Stomach (tissue), 19 donors: ENCODE data around the gene IDH3B. TPM values are rescaled to one million over a fixed set of nuclear protein-coding genes. Genes with fewer than 3 reads are reported as not detected.

Source experiments
- DNase-seq, 2 donors: peaks; one replicate each; pipeline versions ENCODE4 v3.0.0 to v3.0.0-alpha.2; 2013 to 2019
- H3K27ac ChIP-seq, 5 donors: fragments of 200-600 bp in 4 of 5; sonication (generic) in 4 of 5; one replicate each; pipeline ENCODE4 v1.5.1; 2013 to 2019; ENCODE audit warnings: mild to moderate bottlenecking in 1 of 5, moderate library complexity in 1 of 5
- H3K27me3 ChIP-seq, 3 donors: fragments of 200-600 bp; sonication (generic); one replicate each; pipeline ENCODE4 v1.5.1; 2017 to 2019; ENCODE audit warnings: mixed run types in 1 of 3
- H3K36me3 ChIP-seq, 4 donors: fragments of 200-600 bp; sonication (generic); 1 replicate in 3 of 4; 2 replicates in 1 of 4; pipeline ENCODE4 v1.5.1; 2016 to 2019
- H3K4me1 ChIP-seq, 4 donors: fragments of 200-600 bp; sonication (generic); one replicate each; pipeline ENCODE4 v1.5.1; 2016 to 2019
- H3K4me3 ChIP-seq, 4 donors: fragments of 200-600 bp; sonication (generic) in 3 of 4; one replicate each; pipeline ENCODE4 v1.5.1; 2016 to 2019; ENCODE audit warnings: mild to moderate bottlenecking in 1 of 4
- H3K9me3 ChIP-seq, 4 donors: fragments of 200-600 bp; sonication (generic); one replicate each; pipeline ENCODE4 v1.5.1; 2016 to 2019
- CTCF ChIP-seq, 7 experiments: fragments of 450-650 bp in 4 of 7; fragments of 200-600 bp in 3 of 7; sonication (generic) in 3 of 7; IDR thresholded peaks; one replicate each; pipeline ENCODE4 v1.5.1; 2016 to 2019; ENCODE audit warnings: antibody characterized with exemption in 7 of 7, control low read depth in 2 of 7, mild to moderate bottlenecking in 1 of 7
- EP300 ChIP-seq: sonication (generic); formaldehyde crosslinking; IDR thresholded peaks from one replicate; pipeline ENCODE4 v1.6.1; 2017; ENCODE audit warnings: antibody characterized with exemption
- POLR2A ChIP-seq, 4 donors: fragments of 450-650 bp; IDR thresholded peaks; one replicate each; pipeline ENCODE4 v1.6.1; 2016; ENCODE audit warnings: antibody characterized with exemption in 4 of 4, control low read depth in 2 of 4, mild to moderate bottlenecking in 1 of 4, moderate library complexity in 1 of 4
- POLR2AphosphoS5 ChIP-seq, 3 donors: sonication (generic); formaldehyde crosslinking; IDR thresholded peaks; one replicate each; pipeline ENCODE4 v1.6.1; 2016; ENCODE audit warnings: antibody characterized with exemption in 3 of 3
- WGBS, 5 donors: extraction: QIAGEN DNeasy Blood & Tissue Kit in 3 of 5; methylation state at CpG; one replicate each; pipeline versions ENCODE4 v1.1.5 to v1.1.7; 2013 to 2018; 5-methylcytosine and 5-hydroxymethylcytosine counted together
- intact Hi-C: fragments of 100-400 bp; cut with DNase I; formaldehyde crosslinking; loops from one replicate; pipeline ENCODE4 v1.15.1; 2023; ENCODE audit warnings: low total_unique reads
- long read RNA-seq, 10 donors: transcript quantifications; one replicate each; lab custom pipeline, GENCODE V29; 2026
- polyA plus RNA-seq, 3 donors: library from polyadenylated mRNA; stranded (reverse); fragments of 200-250 nt; gene quantifications; one replicate each; pipeline ENCODE4 v1.2.3, GENCODE V29; 2013
- total RNA-seq, 5 donors: library from RNA; depleted of rRNA; stranded (reverse); fragments of >200 nt; gene quantifications; one replicate each; pipeline versions ENCODE4 v1.1.0 to v1.2.3, GENCODE V29; 2014 to 2016
- donor health status: healthy with polysubstance abuse.
- donor health status: Bipolar disorder and iron deficiency.
- donor health status: healthy.

The IDH3B gene
- total RNA-seq (100 to 1,000 TPM in 2 of 5 donors, 10 to 100 TPM in 2, 1 to 10 TPM in 1; 1.8 to 134 (median 79.9) TPM), polyA plus RNA-seq (10 to 100 TPM; 65.2 to 84.6 (median 82.2) TPM)
- long read RNA-seq, donor 1, transcript IDH3B-201 (12 exons, 1,545 nt) = major isoform, 7 of 10 reads
- long read RNA-seq, donor 1, partial matches to known transcripts = 0 of 10 reads
- long read RNA-seq, donor 1, other reads (novel, unspliced or antisense) = 0 of 10 reads
- long read RNA-seq, donor 2, transcript IDH3B-201 (12 exons, 1,545 nt) = major isoform, 14 of 21 reads
- long read RNA-seq, donor 2, partial matches to known transcripts = 0 of 21 reads
- long read RNA-seq, donor 2, other reads (novel, unspliced or antisense) = 5 of 21 reads
- long read RNA-seq, donor 3, partial matches to known transcripts = 0 of 7 reads
- long read RNA-seq, donor 3, other reads (novel, unspliced or antisense) = 0 of 7 reads
- long read RNA-seq, donor 4, partial matches to known transcripts = 0 of 2 reads
- long read RNA-seq, donor 4, other reads (novel, unspliced or antisense) = 0 of 2 reads
- long read RNA-seq, donor 5, transcript IDH3B-201 (12 exons, 1,545 nt) = major isoform, 7 of 15 reads
- long read RNA-seq, donor 5, partial matches to known transcripts = 5 of 15 reads
- long read RNA-seq, donor 5, other reads (novel, unspliced or antisense) = 0 of 15 reads
- long read RNA-seq, donor 6, transcript IDH3B-201 (12 exons, 1,545 nt) = major isoform, 38 of 60 reads
- long read RNA-seq, donor 6, partial matches to known transcripts = 6 of 60 reads
- long read RNA-seq, donor 6, other reads (novel, unspliced or antisense) = 11 of 60 reads
- long read RNA-seq, donor 7, transcript IDH3B-201 (12 exons, 1,545 nt) = major isoform, 12 of 14 reads
- long read RNA-seq, donor 7, partial matches to known transcripts = 0 of 14 reads
- long read RNA-seq, donor 7, other reads (novel, unspliced or antisense) = 0 of 14 reads
- long read RNA-seq, donor 8, transcript IDH3B-201 (12 exons, 1,545 nt) = major isoform, 10 of 14 reads
- long read RNA-seq, donor 8, partial matches to known transcripts = 0 of 14 reads
- long read RNA-seq, donor 8, other reads (novel, unspliced or antisense) = 0 of 14 reads
- long read RNA-seq, donor 9, transcript IDH3B-201 (12 exons, 1,545 nt) = major isoform, 7 of 12 reads
- long read RNA-seq, donor 9, partial matches to known transcripts = 0 of 12 reads
- long read RNA-seq, donor 9, other reads (novel, unspliced or antisense) = 0 of 12 reads
- long read RNA-seq, donor 10, transcript IDH3B-201 (12 exons, 1,545 nt) = major isoform, 5 of 6 reads
- long read RNA-seq, donor 10, partial matches to known transcripts = 0 of 6 reads
- long read RNA-seq, donor 10, other reads (novel, unspliced or antisense) = 0 of 6 reads

- H3K4me3 ChIP-seq = peak within 1 kb of the TSS; percentile 90 to 100 (median 95)
- H3K27me3 ChIP-seq = no peaks in the 10 kb centered on the region
- DNase-seq = peak; percentile 93 to 97
- peaks cover 9 to 30% (median 19%) of the 10 kb centered on the region in 4 donors for H3K4me1 ChIP-seq
- 4 to 12% (median 6%) methylated on average over 31 to 49 of the region's 49 CpGs for WGBS, 5 donors
- intact Hi-C loops = no loop called here
- H3K27ac ChIP-seq = peak within 1 kb of the TSS; percentile 63 to 93 (median 87)
- H3K36me3 ChIP-seq = peaks cover 23 to 39% (median 38%) of the 10 kb centered on the region in 4 donors
- H3K9me3 ChIP-seq = no peaks in the 10 kb centered on the region
- TF ChIP-seq POLR2AphosphoS5 (IDR thresholded peaks at IDR 0.05) = peak; percentile 91 to 98 (median 96)
- TF ChIP-seq CTCF (IDR thresholded peaks at IDR 0.05) = no peak
- no peak for TF ChIP-seq EP300
- TF ChIP-seq POLR2A (IDR thresholded peaks at IDR 0.05) = peak in 1 of 4 donors; percentile 75
Observed at GRCh38 chr20:2663887-2664719, at the start of gene IDH3B. IDH3B (minus strand) TSS chr20:2664216; CDS start chr20:2664188, 28 bp downstream.

DNA sequence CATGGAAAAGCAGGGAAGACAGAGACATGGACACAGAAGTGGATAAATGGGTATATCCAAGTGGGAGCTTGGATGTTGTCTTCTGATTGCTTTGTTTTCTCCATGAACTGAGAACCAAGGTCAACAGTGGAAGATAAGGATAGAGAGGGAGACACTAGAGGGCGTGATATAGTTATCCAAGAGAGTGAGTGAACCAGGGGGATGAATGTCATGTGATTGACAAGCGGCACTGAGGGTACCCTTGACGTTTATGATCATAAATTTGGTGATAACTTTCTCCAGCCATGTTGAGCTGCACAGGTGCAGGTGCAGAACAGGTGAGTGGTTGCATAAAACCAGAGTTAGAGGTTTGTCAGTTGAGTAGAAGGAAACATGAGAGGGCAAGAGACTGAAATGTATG is 49.3 kb upstream of the IDH3B start:
- Histone ChIP-seq H3K27ac (no peak overlapping the region), H3K27me3 (peaks cover 0 to 7% (median 0%) of the 10 kb centered on the region in 3 donors), H3K36me3 (no peaks in the 10 kb centered on the region), H3K4me1 (no peaks in the 10 kb centered on the region), H3K9me3 (peaks cover 0 to 12% (median 9%) of the 10 kb centered on the region in 4 donors), H3K4me3 (no peak overlapping the region)
- intact Hi-C loops = no loop called here
- WGBS, 5 donors = 8 to 28% (median 20%) methylated on average over 3 of the region's 3 CpGs
- DNase-seq = no peak
- TF ChIP-seq POLR2A (IDR thresholded peaks at IDR 0.05) = no peak
- no peak for TF ChIP-seq EP300
- TF ChIP-seq POLR2AphosphoS5 (IDR thresholded peaks at IDR 0.05) = no peak
- peak in 2 of 7 experiments; percentile 7 to 9 for TF ChIP-seq CTCF (IDR thresholded peaks at IDR 0.05)

DNA sequence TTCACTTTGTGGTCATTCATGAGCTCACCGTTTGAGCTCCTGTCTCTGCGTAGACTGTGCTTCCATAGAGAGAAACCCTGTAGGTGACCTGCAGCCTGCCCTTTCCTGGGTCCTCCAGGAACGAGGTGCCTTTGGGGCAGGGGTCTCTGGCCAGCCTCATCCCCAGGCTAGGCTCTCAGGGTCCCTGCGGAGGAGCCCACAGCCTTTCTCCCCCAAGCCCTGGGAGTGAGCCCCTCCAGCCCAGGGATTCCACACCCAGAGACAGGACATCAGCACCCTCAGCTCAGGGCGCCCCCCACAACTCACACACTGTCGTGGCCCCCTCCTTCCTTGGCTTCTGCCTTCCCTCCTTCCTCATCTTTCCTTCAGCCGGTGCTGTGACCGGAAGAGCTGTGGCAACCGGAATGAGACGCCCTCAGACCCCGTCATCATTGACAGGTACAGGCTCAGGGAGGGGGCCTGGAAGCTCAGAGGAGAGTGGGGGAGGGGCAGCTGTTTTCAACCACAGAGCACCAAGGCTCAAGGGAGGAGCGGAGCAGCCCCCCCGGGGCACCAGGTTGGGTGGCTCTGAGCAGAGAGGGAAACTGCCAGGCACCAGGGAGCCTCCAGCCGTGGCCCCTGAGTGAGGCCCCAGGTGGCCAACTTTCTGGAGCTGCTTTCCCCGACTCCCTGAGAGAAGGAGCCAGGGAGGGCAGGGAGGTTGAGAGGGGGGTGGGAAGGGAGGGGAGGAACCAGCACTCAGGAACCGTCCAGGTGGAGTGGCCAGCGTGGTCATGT is 45.4 kb upstream of the IDH3B start:
- intact Hi-C loops = no loop called here
- Histone ChIP-seq H3K27me3 (peaks cover 0 to 7% (median 0%) of the 10 kb centered on the region in 3 donors), H3K4me3 (no peak overlapping the region), H3K36me3 (peaks cover 0 to 18% (median 3%) of the 10 kb centered on the region in 4 donors), H3K27ac (no peak overlapping the region), H3K4me1 (no peaks in the 10 kb centered on the region), H3K9me3 (no peaks in the 10 kb centered on the region)
- WGBS, 5 donors = 58 to 66% (median 63%) methylated on average over 14 to 17 of the region's 17 CpGs
- no peak for DNase-seq
- TF ChIP-seq POLR2AphosphoS5 (IDR thresholded peaks at IDR 0.05) (no peak), EP300 (no peak), CTCF (IDR thresholded peaks at IDR 0.05) (no peak)
